HG03342 (cell line): ENCODE data around the gene KIFBP.
A peak's percentile ranks its signal among the peaks of the same experiment; 100 is the strongest.
"Not testable (repeated sequence)": the region's sequence is repeated elsewhere in the genome, so short reads cannot be mapped to it uniquely, and the experiment has no call there.

ENCODE experiments used
- ATAC-seq: cut with Tn5 transposase; IDR thresholded peaks from one replicate; pipeline ENCODE4 v1.9.1; 2021; ENCODE audit warnings: mild to moderate bottlenecking, moderate library complexity; ENCODE audit not compliant: unreplicated experiment

The KIFBP gene

DNA sequence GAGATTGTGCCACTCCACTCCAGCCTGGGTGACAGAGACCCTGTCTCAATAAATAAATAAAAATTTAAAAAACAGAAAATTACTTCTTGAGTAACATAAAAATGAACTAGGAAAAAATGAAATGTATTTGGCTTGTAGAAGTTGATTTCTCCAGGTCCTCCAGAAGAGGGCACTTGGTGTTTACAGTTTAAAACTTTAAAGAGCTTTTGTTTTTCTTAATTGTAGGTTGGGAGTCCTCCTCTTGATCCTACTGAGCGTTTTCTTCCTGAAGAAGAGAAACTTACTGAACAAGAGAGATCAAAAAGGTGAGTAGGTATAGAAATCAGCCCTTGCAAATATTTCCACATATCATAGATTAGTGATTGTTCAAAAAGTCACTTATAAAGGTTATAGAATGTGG is 16.2 kb downstream of the KIFBP start:
- no peak for ATAC-seq

DNA sequence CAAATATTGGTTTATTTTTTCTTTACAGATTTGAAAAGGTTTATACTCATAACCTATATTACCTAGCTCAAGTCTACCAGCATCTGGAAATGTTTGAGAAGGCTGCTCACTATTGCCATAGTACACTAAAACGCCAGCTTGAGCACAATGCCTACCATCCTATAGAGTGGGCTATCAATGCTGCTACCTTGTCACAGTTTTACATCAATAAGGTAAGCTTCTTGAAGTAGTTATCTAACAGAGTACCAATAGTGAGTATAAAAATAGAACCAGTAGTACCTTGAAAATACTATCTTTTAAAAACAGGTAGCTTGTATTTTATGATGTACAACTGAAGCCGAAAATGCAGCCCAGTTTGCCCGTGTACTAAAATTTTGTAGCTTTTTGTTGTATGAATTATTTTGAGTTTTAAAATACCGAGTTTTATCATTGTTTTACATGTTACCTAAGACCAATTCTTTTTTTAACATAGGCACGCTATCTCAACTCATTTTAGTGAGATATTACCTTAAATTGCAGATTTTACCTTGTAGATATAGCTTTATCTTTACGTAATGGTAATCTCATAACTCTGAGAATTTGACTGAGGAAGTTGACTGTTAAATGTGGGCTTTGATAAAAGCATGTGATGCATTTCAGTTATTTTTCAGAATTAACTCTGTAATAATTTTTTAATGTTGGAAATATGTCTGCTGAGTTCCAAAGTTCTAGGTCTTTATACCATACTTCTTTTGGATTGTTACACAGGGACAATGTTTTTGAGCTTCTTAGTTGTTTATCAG is 17.3 kb downstream of the KIFBP start:
- ATAC-seq: no peak

DNA sequence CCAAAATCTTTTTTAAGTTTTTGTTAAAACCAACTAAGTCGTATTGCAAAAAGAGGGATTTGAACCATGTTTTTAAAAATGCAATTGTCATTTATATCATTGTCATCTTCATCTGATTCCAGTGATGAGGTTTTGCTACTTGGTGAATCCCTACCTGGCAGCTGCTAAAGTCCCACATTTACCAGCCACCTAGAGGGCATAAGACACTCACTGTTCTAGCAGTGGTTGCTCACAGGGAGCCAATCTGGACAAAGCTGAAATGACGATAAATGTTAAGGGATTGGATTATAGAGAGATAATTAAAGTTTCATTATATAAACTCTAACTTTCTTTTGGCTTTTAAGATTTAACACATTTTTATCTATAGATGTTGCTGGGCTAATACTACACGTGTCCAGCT is 18.7 kb downstream of the KIFBP start:
- no peak for ATAC-seq

DNA sequence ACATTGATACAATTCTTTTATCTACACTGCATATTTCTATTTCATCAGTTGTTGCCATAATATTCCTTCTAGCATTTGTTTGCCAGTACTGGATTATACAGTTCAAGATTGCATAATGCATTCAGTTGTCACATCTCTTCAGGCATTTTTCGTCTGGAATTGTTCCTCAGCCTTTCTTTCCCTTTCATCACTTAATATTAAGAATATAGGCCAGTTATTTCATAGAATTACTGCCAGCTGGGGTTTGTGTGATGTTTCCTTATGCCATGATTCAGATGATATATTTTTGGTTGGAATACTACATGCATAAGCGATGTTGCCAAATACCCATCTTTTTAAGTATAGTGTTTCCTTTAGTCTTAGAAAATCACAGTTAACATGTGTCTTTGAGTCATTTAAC is 20.8 kb downstream of the KIFBP start:
- ATAC-seq: no peak

DNA sequence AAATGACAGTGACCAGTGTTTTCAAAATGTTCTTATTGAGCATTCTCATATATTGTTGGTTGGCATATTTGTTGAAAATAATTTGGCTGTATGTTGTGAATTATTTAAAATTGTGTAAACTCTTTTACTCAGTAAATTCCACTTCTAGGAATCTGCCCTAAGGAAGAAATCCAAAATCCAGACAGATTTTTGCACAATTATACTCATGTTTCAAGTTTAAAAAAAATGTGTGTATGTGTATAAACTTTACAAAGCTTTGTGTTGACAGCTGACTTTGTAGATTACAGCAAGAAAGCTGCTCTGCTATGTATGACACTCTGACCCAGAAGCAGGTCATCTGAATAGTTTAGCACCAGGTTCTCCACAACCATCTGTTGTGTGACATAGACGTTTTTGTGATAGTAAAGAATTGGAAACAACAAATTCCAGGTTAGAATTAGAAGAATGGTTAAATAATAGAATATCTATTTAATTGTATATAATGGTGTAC is 21.6 kb downstream of the KIFBP start:
- no peak for ATAC-seq

DNA sequence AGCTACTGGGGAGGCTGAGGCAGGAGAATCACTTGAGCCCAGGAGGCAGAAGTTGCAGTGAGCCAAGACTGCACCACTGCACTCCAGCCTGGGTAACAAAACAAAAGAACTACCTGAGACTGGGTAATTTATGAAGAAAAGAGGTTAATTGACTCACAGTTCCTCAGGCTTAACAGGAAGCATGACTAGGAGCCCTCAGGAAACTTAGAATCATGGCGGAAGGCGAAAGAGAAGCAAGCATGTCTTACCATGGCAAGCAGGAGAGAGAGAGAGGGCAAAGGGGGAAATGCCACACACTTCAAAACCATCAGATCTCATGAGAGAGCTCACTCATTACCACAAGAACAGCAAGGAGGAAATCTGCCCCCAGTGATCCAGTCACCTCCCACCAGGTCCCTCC is 24.2 kb downstream of the KIFBP start:
- not testable (repeated sequence) for ATAC-seq

DNA sequence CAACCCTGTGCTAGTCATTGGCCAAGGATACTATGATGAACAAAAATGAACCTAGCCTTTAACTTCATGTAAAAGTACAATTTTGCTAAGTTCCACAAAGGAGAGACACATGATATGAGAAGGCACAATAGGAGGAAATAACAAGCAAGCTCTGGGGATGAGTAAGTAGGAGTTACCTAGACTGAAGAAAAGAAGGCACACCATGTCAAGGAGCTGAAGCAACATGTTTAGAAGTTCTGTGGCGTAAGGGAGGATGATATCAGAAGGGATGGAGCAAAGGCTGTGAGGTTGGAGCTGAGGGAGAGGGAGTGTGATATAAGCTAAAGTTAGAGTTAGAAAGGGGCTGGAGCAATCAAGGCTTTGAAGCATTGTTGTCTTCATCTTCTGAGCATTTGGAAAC is 25.6 kb downstream of the KIFBP start:
- ATAC-seq: no peak

DNA sequence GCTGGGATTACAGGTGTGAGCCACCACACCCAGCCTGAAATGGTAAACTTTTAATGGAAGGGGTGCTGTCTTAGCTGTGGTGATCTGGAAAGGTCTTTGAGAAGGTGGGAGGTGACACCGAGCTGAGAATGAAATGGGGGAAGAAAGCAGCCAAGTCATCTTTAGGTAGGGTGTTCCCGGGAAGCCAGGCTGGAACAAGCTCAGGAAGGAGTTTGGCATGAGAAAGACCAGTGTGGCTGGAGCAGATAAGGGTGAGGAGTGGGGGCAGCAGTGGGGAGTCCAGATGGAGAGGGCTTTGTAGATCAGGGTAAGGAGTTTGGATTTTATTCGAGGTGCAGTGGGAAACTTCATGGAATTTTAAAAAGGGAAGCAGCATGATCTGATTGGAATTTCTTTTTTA is 30.0 kb downstream of the KIFBP start:
- ATAC-seq: no peak

DNA sequence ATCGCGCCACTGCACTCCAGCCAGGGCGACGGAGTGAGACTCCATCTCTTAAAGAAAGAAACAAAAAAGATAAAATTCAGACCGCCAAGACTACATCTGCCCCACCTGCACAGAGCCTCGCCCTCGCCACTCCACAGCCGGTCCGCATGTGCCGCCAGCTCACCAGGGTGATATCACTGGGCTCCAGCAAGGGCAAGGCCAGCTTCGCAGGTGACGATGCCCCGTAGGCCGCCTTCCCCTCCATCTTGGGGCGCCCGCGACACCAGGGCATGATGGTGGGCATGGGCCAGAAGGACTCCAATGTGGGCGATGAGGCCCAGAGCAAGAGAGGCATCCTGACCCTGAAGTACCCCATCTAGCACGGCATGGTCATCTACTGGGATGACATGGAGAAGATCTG is 34.0 kb downstream of the KIFBP start:
- no peak for ATAC-seq

DNA sequence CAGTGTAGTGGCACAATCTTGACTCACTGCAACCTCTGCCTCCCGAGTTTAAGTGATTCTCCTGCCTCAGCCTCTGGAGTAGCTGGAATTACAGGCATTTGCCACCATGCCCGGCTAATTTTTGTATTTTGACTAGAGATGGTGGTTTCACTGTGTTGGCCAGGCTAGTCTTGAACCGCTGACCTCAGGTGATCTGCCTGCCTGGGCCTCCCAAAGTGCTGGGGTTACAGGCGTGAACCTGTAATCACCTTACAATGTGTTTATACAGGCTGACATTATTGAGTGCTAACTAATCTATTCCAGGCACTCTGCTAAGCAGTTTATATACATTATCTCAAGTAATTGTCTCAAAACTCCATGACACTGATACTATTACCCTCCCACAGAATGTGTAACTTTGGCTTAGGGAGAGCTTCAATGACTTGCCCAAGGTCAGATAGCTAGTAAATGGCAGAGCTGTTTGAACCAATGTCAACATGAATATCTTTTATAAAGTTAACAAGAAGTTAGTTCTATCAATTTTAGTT is 36.8 kb downstream of the KIFBP start:
- ATAC-seq: no peak

DNA sequence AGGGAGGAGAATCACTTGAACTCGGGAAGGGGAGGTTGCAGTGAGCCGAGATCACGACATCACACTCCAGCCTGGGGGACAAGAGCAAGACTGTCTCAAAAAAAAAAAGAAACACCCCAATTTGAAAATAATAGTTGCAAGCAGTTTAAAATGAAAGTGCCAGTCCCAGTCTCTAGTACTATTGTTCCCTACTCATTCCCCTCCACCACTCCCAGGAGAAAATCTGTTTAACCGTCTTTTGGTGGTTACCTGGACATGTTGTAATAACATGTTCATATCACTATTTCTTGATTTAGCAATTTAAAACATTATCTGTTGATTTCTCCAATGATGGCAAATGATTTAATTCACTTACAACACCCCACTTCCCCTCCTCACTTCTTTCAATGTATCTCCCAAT is 44.7 kb downstream of the KIFBP start:
- no peak for ATAC-seq

DNA sequence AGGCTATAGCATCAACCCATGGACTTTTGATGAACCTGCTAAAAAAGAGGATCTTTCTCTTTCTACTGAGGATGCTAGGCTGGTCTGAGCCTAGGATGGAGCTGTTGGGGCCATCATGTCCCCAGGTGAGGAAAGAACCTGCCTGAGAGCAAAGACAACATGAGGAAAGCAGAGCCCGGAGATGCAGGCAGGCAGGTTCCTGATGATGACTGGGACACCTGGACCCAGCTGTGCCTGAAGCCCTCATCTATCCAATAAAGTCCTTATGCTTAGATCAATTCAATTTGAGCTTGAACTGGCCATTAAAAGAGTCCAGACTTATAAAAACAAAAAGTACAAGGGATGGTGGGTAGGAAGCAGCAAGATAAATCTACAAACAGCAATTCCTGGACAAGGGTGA is 48.9 kb downstream of the KIFBP start:
- ATAC-seq: no peak

DNA sequence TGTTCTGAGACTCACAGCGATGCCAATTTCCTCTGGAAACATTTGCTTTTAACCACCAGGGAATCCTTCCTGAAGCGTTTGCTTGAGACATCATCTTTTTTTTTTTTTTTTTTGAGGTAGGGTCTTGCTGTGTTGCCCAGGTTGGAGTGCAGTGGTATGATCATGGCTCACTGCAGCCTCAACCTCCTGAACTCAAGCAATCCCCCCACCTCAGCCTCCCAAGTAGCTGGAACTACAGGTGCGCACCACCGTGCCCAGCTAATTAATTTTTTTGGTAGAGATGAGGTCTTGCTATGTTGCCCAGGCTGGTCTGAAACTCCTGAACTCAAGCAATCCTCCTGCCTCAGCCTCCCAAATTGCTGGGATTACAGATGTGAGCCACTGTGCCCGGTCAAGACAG is 52.3 kb downstream of the KIFBP start:
- ATAC-seq: not testable (repeated sequence)

DNA sequence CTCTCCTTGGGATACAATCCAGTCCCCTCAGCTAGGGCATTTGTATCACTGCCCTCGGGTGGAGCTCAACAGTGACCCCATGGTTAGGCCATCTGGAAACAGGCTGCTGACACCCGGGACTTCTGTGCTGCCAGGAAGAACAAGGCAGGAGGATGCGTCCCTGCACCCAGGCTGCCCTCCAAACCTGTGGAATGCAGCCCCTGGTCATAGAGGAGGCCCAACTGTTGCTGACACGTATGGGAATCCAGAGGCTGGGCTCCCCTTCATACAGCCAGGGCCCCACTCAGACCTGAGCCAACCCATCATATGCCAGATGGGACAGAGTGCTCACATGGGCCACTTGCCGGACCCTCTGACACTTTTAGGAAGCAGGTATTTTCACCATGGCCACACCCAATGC is 53.8 kb downstream of the KIFBP start:
- ATAC-seq: no peak

DNA sequence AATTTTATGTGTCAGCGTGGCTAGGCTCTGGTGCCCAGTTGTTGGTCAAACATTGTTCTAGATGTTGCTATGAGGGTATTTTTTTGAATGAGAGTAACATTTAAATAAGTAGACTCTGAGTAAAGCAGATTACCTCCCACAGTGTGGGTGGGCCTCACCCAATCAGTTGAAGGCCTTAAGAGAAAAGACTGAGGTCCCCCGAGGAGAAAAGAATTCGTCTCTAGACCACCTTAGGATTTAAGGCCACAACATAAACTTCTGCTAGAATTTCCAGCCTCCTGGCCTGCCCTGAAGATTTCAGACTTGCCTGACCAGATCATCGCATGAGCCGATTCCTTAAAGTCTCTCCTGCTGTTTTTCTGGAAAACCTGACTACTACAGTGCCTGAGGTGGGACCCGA is 54.2 kb downstream of the KIFBP start:
- no peak for ATAC-seq

DNA sequence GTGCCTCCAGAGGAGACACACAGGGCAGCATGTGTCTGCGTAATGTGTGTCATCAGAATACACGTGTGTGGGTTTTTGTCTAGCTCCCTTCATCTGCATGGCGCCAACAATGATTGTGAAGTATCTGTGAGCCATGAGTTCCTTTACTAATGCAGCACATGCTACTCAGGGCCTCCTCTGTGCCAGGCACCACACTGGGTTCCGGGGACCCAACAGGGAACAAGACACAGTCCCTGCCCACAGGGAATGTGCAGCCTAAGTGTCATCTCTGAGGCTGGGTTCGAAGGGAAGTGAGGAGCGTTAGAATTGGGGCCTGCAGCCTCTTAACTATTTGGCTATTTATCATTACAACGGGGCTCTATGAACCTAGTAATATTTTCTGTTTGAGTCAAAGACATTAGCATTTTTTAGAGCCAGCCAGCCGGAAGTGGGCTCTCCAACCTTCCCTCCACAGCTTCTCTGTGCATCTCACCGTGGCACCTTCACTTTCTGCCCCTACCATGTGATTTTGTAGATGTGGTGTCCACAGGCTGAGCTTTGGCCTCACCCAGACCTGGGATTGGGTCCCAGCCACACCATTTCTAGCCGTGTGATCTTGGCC is 55.4 kb downstream of the KIFBP start:
- ATAC-seq: peak; percentile 48

DNA sequence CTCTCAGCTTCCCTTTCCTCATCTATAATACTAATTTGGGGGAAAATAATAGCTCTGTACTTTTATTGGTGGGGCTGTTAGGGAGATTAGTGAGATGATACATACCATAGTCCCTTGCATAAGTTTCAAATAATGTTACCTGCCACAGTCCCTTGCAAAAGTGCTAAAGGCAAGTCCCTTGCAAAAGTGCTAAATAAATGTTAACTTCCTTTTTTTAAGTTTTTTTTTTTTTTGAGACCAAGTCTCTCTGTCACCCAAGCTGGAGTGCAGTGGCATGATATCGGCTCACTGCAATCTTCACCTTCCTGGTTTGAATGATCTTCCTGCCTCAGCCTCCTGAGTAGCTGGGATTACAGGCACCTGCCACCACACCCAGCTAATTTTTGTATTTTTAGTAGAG is 55.9 kb downstream of the KIFBP start:
- peak; percentile 2 for ATAC-seq

DNA sequence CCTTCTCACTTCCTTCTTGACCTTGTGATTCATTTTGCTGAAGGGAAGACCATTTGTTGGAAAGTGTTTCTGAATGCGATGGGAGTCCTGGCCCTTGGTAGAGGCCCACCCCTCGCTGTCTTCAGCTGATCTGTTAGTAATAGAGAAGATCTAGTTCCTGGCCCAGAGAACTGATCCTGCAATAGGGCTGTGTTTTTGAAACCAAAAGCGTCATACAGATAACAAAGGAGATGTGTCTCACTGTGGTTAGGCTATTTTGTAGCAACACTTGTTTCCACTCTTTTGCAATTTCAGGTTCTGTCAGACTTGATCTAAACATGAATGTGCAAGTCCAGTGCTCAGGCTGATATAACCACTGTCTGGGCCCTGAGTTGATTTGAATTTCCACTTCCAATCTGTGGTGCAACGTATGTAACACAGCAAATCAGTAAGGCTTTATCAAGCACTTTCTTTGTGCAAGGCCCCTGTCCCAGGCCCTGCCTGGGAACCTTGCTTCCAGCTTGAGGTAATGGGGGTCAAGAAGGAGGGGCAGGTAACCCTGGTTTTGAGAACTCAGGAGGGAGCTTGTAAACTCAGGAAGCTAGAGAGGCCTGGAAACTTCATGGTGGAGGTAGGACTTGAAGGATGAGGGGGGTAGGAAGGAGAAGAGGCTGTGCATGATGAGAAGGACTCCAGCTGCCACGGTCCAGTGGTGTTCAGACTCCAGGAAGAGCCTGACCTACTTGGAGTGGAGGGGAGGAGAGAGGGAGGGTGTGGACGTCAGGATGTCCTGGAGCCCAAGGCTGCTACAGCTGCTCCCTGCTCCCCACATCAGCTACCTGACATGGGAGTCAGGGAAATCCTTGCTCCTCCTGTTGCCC is 57.1 kb downstream of the KIFBP start:
- peak; percentile 64 for ATAC-seq

DNA sequence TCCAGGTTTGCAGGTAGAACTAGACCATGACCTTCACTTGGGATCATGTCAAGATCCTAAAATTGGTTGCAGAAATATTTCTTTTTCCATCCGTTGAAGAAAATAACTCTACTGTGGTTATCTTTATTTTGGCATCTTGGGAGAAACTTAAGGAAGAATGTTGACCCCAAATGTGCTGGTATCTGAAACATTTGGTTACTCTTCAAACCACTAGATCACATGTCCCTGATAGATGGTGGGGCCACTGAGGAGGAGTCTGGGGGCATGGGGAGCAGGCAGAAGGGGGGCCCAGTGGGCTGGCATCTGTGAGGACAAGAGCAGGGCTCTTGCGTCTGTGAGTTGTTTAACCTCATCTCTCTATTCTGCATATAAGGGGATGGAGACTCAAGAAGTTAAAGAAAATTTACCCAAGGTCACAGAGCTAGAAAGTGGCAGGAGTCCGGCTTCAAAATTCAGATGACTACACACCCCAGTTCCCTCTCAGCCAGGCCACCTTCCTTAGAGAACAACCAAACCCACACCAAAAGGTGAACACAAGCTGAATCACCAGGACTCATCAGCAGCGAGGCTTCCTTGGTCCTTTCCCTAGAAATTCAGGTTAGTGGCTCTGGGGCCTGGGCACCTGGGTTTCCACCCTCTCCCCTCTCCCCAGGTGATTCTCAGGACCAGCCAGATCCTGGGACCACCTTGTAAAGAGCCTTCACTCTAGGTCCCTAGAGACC is 58.7 kb downstream of the KIFBP start:
- ATAC-seq: no peak

DNA sequence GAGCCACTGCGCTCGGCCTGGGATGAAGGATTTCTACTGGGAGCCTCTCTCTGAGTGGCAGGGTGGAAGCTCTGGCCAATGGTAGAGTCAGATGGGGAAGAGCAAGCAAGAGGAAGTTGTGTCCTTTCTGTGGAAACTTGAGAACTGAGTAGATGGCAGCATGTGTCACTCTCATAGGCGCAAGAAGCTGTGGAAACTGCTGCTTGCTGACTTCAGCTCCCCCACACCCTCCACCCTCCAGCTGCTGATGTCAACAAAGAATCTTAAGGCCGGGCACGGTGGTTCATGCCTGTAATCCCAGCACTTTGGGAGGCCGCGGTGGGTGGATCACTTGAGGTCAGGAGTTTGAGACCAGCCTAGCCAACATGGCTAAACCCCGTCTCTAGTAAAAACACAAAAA is 59.5 kb downstream of the KIFBP start:
- no peak for ATAC-seq

DNA sequence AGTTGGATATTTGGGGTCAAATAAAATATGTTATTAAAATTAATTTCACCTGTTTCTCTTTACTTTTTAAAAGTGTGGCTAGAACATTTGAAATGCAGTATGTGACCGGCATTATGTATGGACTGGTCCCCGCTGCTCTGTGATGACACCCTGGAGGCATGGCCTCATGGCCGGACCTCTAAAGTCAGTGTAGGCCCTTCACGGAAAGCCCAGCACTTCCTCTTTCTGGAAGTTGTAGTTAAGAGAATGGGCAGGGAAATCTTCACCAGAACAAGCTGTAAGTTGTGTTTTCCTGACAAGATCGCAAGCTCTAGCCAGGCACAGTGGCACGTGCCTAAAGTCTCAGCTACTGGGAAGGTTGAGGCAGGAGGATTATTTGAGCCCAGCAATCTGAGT is 61.0 kb downstream of the KIFBP start:
- ATAC-seq: no peak
